Natural killer cell (primary cell): ENCODE measurements around the gene FXR1. TPM values are rescaled to one million over a fixed set of nuclear protein-coding genes. Genes with fewer than 3 reads are reported as not detected.

Experiments
- ATAC-seq, 3 donors: fragments of 150-1000 bp in 2 of 3; fragments of 200-7000 bp in 1 of 3; cut with Tn5 transposase; 1 replicate in 1 of 3; 2 replicates in 2 of 3; pipeline ENCODE4 v1.10.0; 2021; ENCODE audit warnings: mild to moderate bottlenecking in 2 of 3, moderate library complexity in 2 of 3
- DNase-seq, 2 donors: peaks; one replicate each; pipeline versions ENCODE4 v3.0.0 to v3.0.0-alpha.2; 2013 to 2021; ENCODE audit warnings: mixed read lengths in 1 of 2
- H3K27ac ChIP-seq: one replicate; pipeline ENCODE4 v1.5.1; 2013; ENCODE audit warnings: mild to moderate bottlenecking, low read length
- H3K27me3 ChIP-seq: one replicate; pipeline ENCODE4 v1.6.1; 2013; ENCODE audit warnings: low read length; ENCODE audit not compliant: control insufficient read depth, insufficient read depth
- H3K36me3 ChIP-seq: one replicate; pipeline ENCODE4 v1.6.1; 2013; ENCODE audit warnings: low read length; ENCODE audit not compliant: control insufficient read depth, insufficient read depth
- H3K4me1 ChIP-seq: one replicate; pipeline ENCODE4 v1.6.1; 2013; ENCODE audit warnings: low read length; ENCODE audit not compliant: control insufficient read depth, insufficient read depth
- H3K4me3 ChIP-seq: one replicate; pipeline ENCODE4 v1.5.1; 2013; ENCODE audit warnings: low read length
- H3K9me3 ChIP-seq: one replicate; pipeline ENCODE4 v1.6.1; 2013; ENCODE audit warnings: low read length; ENCODE audit not compliant: control insufficient read depth, insufficient read depth
- H3K27ac Mint-ChIP-seq, 2 donors: one replicate each; pipeline ENCODE4 v1.8.0; 2022; ENCODE audit warnings: mild to moderate bottlenecking in 2 of 2, mixed read lengths in 2 of 2, moderate library complexity in 1 of 2
- H3K27me3 Mint-ChIP-seq, 2 donors: one replicate each; pipeline ENCODE4 v1.8.0; 2022; ENCODE audit warnings: low read depth in 2 of 2, mixed read lengths in 2 of 2
- H3K36me3 Mint-ChIP-seq: one replicate; pipeline ENCODE4 v1.8.0; 2022; ENCODE audit warnings: mixed read lengths
- H3K4me1 Mint-ChIP-seq, 2 donors: one replicate each; pipeline ENCODE4 v1.8.0; 2022; ENCODE audit warnings: mixed read lengths in 2 of 2
- H3K4me3 Mint-ChIP-seq: one replicate; pipeline ENCODE4 v1.8.0; 2022; ENCODE audit warnings: mild to moderate bottlenecking, moderate library complexity, mixed read lengths
- H3K9me3 Mint-ChIP-seq, 2 donors: one replicate each; pipeline ENCODE4 v1.8.0; 2022; ENCODE audit warnings: mixed read lengths in 2 of 2
- CTCF ChIP-seq: fragments of 200-600 bp; IDR thresholded peaks from one replicate; pipeline ENCODE4 v1.8.0; 2022; ENCODE audit warnings: antibody characterized with exemption
- WGBS: methylation state at CpG from one replicate; pipeline ENCODE4 v1.1.7; 2013; ENCODE audit warnings: missing lambda C conversion rate; ENCODE audit not compliant: insufficient coverage; 5-methylcytosine and 5-hydroxymethylcytosine counted together
- intact Hi-C: fragments of 100-400 bp; cut with micrococcal nuclease; formaldehyde crosslinking; loops from one replicate; pipeline ENCODE4 v1.14.2; 2022
- total RNA-seq, 4 donors: library from RNA; stranded (reverse); fragments of 120-200 nt in 1 of 4; gene quantifications; one replicate each; pipeline versions ENCODE4 v1.2.3 to v1.2.4, GENCODE V29; 2013 to 2022

FXR1 gene
- total RNA-seq, 3 donors from 2014 or later (not counting 1 experiment from before 2014, with no cell fraction given) = 135 to 149 (median 148) TPM

- Mint-ChIP-seq H3K27me3 (no peaks in the 10 kb centered on the region), H3K27ac (no peak overlapping the region), H3K9me3 (no peaks in the 10 kb centered on the region), H3K4me3 (no peak overlapping the region), H3K4me1 (no peaks in the 10 kb centered on the region), H3K36me3 (no peaks in the 10 kb centered on the region)
- DNase-seq (no peak), ATAC-seq (no peak)
- H3K4me1 ChIP-seq = no peaks in the 10 kb centered on the region
- no peak overlapping the region for H3K27ac ChIP-seq
- no peaks in the 10 kb centered on the region for H3K27me3 ChIP-seq
- intact Hi-C loops = no loop called here
- WGBS = 85% methylated on average over 4 of the region's 6 CpGs
- no peak for TF ChIP-seq CTCF
- peaks cover 44% of the 10 kb centered on the region for H3K36me3 ChIP-seq
- no peaks in the 10 kb centered on the region for H3K9me3 ChIP-seq
- no peak overlapping the region for H3K4me3 ChIP-seq
Measured at GRCh38 chr3:180974286-180974685, 61.8 kb downstream of the FXR1 start.

GRCh38 chr3:180977498-180977897 lies 65.0 kb downstream of the FXR1 start:
- Histone ChIP-seq H3K27me3 (no peaks in the 10 kb centered on the region), H3K4me1 (no peaks in the 10 kb centered on the region), H3K4me3 (no peak overlapping the region), H3K36me3 (peaks cover 24% of the 10 kb centered on the region), H3K27ac (no peak overlapping the region), H3K9me3 (no peaks in the 10 kb centered on the region)
- intact Hi-C loops = no loop called here
- no peak for ATAC-seq
- Mint-ChIP-seq H3K4me1 (no peaks in the 10 kb centered on the region), H3K27me3 (no peaks in the 10 kb centered on the region), H3K9me3 (no peaks in the 10 kb centered on the region), H3K36me3 (no peaks in the 10 kb centered on the region), H3K27ac (no peak overlapping the region), H3K4me3 (no peak overlapping the region)
- no peak for TF ChIP-seq CTCF
- no peak for DNase-seq

GRCh38 chr3:180979961-180980360 lies 67.5 kb downstream of the FXR1 start:
- TF ChIP-seq CTCF = no peak
- no peak overlapping the region for H3K4me3 Mint-ChIP-seq
- no peaks in the 10 kb centered on the region for H3K4me1 Mint-ChIP-seq
- no peaks in the 10 kb centered on the region for H3K9me3 ChIP-seq
- DNase-seq (no peak), ATAC-seq (no peak)
- H3K36me3 ChIP-seq = peaks cover 27% of the 10 kb centered on the region
- H3K4me3 ChIP-seq = no peak overlapping the region
- H3K27me3 Mint-ChIP-seq = no peaks in the 10 kb centered on the region
- no peak overlapping the region for H3K27ac ChIP-seq
- H3K36me3 Mint-ChIP-seq = no peaks in the 10 kb centered on the region
- no peaks in the 10 kb centered on the region for H3K9me3 Mint-ChIP-seq
- H3K27me3 ChIP-seq = no peaks in the 10 kb centered on the region
- intact Hi-C loops = no loop called here
- H3K27ac Mint-ChIP-seq = peak overlapping the region in 1 of 2 donors; percentile 57
- H3K4me1 ChIP-seq = no peaks in the 10 kb centered on the region

- Mint-ChIP-seq H3K36me3 (no peaks in the 10 kb centered on the region), H3K9me3 (no peaks in the 10 kb centered on the region), H3K4me1 (no peaks in the 10 kb centered on the region), H3K27ac (peak overlapping the region in 1 of 2 donors; percentile 50), H3K27me3 (no peaks in the 10 kb centered on the region), H3K4me3 (no peak overlapping the region)
- H3K36me3 ChIP-seq = peaks cover 34% of the 10 kb centered on the region
- intact Hi-C loops = no loop called here
- H3K27ac ChIP-seq = no peak overlapping the region
- no peaks in the 10 kb centered on the region for H3K4me1 ChIP-seq
- TF ChIP-seq CTCF = no peak
- ATAC-seq (no peak), DNase-seq (no peak)
- no peaks in the 10 kb centered on the region for H3K27me3 ChIP-seq
- no peaks in the 10 kb centered on the region for H3K9me3 ChIP-seq
- no peak overlapping the region for H3K4me3 ChIP-seq
Measured at GRCh38 chr3:180980611-180981010, 68.1 kb downstream of the FXR1 start.
